CD4-positive, alpha-beta T cell treated with Interleukin-10 for 1 hour (primary cell): ENCODE data around the gene PNRC1.
"Not testable (repeated sequence)": the region's sequence is repeated elsewhere in the genome, so short reads cannot be mapped to it uniquely, and the experiment has no call there.

Source experiments
- DNase-seq: peaks from one replicate; pipeline ENCODE4 v3.0.0-alpha.2; 2020

PNRC1 gene

GRCh38 chr6:89080281-89081128 is at the start of gene PNRC1:
Gene PNRC1, plus strand, starts transcription at chr6:89080751. Its CDS starts 144 bp downstream, at chr6:89080895.
- DNase-seq = peak; percentile 100

- no peak for DNase-seq
Observed at GRCh38 chr6:89032599-89032998, 48.0 kb upstream of the PNRC1 start.

DNA sequence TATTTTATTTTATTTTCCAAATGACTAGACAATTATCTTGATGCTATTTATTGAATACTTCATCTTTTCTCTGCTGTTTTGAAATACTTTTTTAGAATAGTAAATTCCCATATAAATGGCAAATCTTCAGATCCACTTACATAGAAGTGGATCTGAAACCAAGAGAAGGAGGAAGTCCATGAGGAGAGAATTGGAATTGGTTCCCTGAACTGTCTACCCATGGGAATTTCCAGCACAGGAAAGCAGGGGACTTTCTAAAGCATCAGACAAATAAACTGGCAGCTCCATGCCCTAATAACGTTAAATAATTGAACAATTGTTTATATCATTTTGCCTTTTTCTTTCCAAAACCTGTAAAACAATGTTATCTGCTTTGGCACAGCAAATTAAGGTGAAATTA is 47.1 kb upstream of the PNRC1 start:
- no peak for DNase-seq

- not testable (repeated sequence) for DNase-seq
Observed at GRCh38 chr6:89034116-89034515, 46.4 kb upstream of the PNRC1 start.

- DNase-seq = peak; percentile 22
Observed at GRCh38 chr6:89034586-89035251, 45.8 kb upstream of the PNRC1 start.

DNA sequence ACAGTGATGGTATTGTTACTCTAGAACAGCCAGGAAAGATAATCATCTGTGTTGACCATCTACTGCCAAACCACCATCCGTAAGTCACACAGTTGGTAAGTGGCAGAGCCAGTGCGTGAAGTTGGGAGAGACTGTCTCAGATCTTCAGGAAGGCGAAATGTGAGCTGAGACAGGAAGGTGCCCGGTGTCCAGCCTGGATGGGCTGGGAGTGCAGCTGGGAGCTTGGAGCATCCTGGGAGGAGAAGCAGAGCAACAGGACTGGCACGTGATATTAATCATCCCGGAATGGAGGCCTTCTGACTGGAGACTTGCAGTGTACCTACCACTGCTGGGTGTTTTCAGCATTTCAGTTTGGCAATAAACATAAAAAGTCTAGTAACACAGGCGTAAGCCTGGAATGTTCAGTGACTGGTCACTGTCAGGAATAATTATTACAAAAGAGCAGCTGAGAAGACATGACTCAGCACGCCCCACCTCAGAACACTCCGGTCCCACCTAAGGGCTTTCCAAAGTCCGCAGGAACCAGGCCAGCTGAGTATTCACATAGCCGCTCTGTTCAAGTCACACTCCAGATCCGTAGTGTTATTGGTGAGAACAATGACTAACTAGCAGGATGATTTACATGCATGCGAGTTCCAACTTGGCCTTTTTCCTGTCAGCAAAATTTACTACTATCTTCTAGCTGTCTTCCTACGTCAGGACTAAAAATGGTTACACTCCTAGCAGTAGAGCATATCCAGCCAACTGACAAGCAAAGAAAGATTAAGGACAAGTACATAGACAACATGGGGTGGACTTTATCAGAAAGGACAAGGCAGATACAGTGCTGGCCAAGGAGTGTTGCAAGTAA is 45.1 kb upstream of the PNRC1 start:
- no peak for DNase-seq

- DNase-seq = no peak
Observed at GRCh38 chr6:89037141-89037900, 43.2 kb upstream of the PNRC1 start.

- not testable (repeated sequence) for DNase-seq
Observed at GRCh38 chr6:89037901-89038293, 42.7 kb upstream of the PNRC1 start.

- no peak for DNase-seq
Observed at GRCh38 chr6:89042664-89043063, 37.9 kb upstream of the PNRC1 start.

GRCh38 chr6:89044328-89045010 is 36.1 kb upstream of the PNRC1 start:
- DNase-seq = no peak

- no peak for DNase-seq
Observed at GRCh38 chr6:89045011-89045387, 35.6 kb upstream of the PNRC1 start.

DNA sequence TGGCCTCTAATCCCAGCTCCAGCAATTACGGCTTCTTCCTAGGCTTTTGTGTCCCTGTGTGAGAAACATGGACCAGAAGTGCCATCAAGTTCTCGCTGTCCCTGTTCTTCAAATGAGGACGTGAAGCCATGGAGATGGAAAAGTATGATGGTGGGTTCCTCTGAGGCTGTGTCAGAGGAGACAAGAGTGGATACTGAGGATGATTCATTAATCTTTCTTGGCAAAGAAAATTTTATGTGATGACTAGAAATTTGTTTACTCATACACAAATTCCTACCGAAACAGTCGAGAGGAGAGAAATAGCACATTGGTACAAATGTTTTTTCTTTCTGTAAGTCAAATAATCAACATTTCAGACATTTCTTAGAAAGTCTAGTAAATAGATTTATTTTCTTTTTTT is 35.0 kb upstream of the PNRC1 start:
- DNase-seq = no peak

GRCh38 chr6:89047473-89047872 is 33.1 kb upstream of the PNRC1 start:
- DNase-seq = no peak

DNA sequence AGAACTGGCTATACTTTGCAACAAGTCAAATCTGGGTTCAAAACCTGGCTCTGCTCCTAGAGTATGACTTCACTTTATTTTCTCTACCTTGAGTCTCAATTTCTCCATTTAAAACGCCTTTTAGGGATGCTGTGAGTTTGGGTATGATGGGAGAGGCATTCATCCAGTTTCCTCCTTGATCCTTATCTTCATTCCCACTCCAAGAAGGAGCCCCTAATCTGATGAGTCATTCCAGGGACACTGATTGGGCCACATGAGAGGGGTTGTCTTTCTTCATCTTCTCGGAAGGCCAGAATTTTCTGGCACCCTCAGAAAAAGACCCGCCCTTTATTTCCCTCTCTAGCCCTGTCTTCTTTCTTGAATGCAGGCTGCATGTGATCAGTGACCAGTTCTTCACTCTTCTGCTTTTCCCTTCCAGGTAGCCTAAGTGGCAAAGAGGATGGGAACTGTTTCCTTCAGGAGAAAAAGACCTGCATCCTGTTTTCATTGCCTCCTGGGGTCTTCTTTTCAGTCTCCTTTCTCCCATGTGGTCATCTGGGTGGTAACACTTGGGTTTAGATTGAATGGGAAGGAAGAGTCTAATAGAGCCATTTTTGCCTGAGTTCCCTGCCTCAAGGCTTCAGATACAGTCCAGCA is 32.1 kb upstream of the PNRC1 start:
- no peak for DNase-seq

DNA sequence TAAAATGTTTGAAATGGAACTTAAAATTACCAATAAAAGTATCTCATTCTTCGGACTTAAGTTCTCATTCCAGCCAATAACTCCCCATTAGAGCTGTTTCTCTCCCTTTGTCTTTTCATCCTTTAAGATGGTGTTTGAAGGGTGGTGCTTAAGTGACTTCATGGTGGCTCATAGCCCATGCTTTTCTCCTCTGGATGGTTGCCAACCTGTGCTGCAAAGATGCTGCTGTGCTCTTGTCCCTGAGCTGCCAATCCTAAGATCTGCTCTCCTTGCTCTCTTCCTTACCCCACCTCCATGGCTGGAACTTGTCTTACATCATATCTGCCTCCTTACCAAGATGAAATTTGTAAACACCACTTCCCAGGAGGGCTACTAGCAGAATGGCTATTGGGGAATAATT is 31.6 kb upstream of the PNRC1 start:
- no peak for DNase-seq

- DNase-seq = no peak
Observed at GRCh38 chr6:89050155-89050554, 30.4 kb upstream of the PNRC1 start.

GRCh38 chr6:89050697-89051096 is 29.9 kb upstream of the PNRC1 start:
- no peak for DNase-seq

DNA sequence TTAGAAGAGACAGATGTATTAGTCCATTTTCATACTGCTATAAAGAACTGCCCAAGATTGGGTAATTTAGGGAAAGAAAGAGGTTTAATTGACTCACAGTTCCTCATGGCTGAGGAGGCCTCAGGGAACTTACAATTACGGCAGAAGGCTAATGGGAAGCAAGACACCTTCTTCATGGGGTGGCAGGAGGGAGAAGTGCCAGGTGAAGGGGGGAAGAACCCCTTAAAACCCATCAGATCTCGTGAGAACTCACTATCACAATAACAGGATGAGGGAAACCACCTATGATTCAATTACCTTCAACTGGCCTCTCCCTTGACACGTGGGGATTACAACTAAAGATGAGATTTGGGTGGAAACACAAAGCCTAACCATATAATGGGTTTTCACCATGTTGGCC is 28.9 kb upstream of the PNRC1 start:
- no peak for DNase-seq

- DNase-seq = no peak
Observed at GRCh38 chr6:89054208-89054607, 26.3 kb upstream of the PNRC1 start.

DNA sequence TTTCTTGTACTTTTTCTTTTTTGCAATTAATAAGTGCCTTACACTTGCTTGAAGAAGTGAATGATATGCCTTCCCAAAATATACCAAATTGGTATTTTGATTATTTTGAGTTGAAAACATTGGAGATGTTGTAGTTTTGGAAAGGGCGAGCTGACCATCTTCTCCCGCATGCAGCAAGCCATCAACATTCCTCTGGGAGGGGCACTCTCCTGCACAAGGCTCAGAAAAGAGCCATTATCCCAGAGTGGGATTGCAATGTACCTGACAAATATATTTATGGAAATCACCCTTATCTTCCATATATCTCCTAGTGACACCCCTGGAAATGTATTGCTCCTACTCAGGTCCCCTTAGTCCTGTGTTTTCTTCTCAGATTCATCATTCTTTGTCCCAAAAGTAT is 22.8 kb upstream of the PNRC1 start:
- no peak for DNase-seq

DNA sequence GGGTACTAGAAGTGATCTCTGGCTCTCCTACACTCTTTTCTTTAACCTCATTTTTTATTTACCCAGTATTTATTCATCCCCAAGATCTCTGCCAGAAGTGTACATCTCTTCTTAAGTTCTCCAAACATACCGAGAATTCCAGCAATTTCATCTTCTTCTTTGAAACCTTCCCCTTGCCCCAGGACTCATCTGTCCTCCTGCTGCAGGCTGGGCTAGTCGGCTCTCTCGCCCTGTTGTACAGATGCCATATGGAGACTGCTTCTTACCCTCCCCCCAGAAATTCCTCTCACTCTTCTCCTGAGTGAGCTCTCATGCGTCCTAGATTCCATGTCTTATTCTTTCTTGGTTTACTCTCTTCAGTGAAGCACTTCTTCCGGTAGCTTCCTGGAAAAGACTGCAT is 21.9 kb upstream of the PNRC1 start:
- no peak for DNase-seq

DNA sequence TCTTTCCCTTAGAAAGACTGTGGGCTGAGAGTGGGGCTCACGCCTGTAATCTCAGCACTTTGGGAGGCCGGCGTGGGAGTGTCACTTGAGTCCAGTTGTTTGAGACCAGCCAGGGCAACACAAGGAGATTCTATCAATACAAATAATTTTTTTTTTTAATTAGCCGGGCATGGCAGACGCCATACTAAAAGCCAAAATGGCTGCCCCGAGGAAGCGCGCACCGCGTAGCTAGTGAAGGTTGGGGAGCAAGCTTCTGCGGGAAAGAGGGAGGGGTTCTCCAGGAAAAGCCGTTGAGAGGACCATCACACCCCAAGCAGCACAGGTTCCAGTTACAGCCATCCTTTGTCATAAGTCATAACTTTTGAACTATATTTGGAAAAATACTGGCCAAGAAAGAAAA is 21.3 kb upstream of the PNRC1 start:
- DNase-seq = no peak
